IPS DF 6.9 (cell line): Measurements from ENCODE around the gene ORMDL1.

ENCODE experiments used
- DNase-seq: peaks from one replicate; pipeline ENCODE4 v3.0.0-alpha.2; 2013; ENCODE audit warnings: low read depth, low spot score
- H3K27ac ChIP-seq: one replicate; pipeline ENCODE4 v1.5.1; 2013; ENCODE audit warnings: low read length, control low read depth
- H3K27me3 ChIP-seq: 2 replicates; pipeline ENCODE4 v1.6.1; 2013; ENCODE audit warnings: mild to moderate bottlenecking, low read length; ENCODE audit not compliant: control insufficient read depth, insufficient read depth
- H3K36me3 ChIP-seq: 2 replicates; pipeline ENCODE4 v1.6.1; 2013; ENCODE audit warnings: low read length; ENCODE audit not compliant: control insufficient read depth, insufficient read depth
- H3K4me1 ChIP-seq: 2 replicates; pipeline ENCODE4 v1.6.1; 2013; ENCODE audit warnings: low read length; ENCODE audit not compliant: control insufficient read depth, insufficient read depth
- H3K4me3 ChIP-seq: 2 replicates; pipeline ENCODE4 v1.5.1; 2013; ENCODE audit warnings: mild to moderate bottlenecking, low read length
- H3K9me3 ChIP-seq: 2 replicates; pipeline ENCODE4 v1.6.1; 2013; ENCODE audit warnings: low read length, inconsistent platforms; ENCODE audit not compliant: control insufficient read depth, insufficient read depth
- WGBS: extraction: QIAGEN DNeasy Blood & Tissue Kit; methylation state at CpG from one replicate; pipeline ENCODE4 v1.1.7; 2013; ENCODE audit warnings: mixed read lengths, missing lambda C conversion rate; ENCODE audit not compliant: insufficient read length, insufficient coverage; 5-methylcytosine and 5-hydroxymethylcytosine counted together

Gene ORMDL1

GRCh38 chr2:189802396-189802912, 18.3 kb upstream of the ORMDL1 start:
- H3K27ac ChIP-seq, result no peak overlapping the region
- H3K4me3 ChIP-seq, result no peak overlapping the region
- no peak for DNase-seq
- no peaks in the 10 kb centered on the region; the same call in 1 of the 2 replicates for H3K36me3 ChIP-seq
- no peaks in the 10 kb centered on the region for H3K4me1 ChIP-seq
- H3K9me3 ChIP-seq, result no peaks in the 10 kb centered on the region
- H3K27me3 ChIP-seq, result no peaks in the 10 kb centered on the region
- WGBS, result no CpG with 5 or more reads among the region's 2 CpGs

- Histone ChIP-seq H3K27me3 (no peaks in the 10 kb centered on the region), H3K36me3 (no peaks in the 10 kb centered on the region; the same call in 1 of the 2 replicates), H3K4me3 (no peak overlapping the region), H3K27ac (no peak overlapping the region), H3K9me3 (no peaks in the 10 kb centered on the region), H3K4me1 (no peaks in the 10 kb centered on the region)
- DNase-seq, result no peak
- WGBS, result no CpG with 5 or more reads among the region's 2 CpGs
Observed at GRCh38 chr2:189799531-189799930, 15.4 kb upstream of the ORMDL1 start.

- H3K4me3 ChIP-seq, result no peak overlapping the region
- H3K27me3 ChIP-seq, result no peaks in the 10 kb centered on the region
- H3K4me1 ChIP-seq, result no peaks in the 10 kb centered on the region
- no peak overlapping the region for H3K27ac ChIP-seq
- H3K9me3 ChIP-seq, result no peaks in the 10 kb centered on the region
- H3K36me3 ChIP-seq, result no peaks in the 10 kb centered on the region; the same call in 1 of the 2 replicates
- DNase-seq, result no peak
Observed at GRCh38 chr2:189799030-189799331, 14.8 kb upstream of the ORMDL1 start.

- no CpG with 5 or more reads among the region's 4 CpGs for WGBS
- DNase-seq, result no peak
- Histone ChIP-seq H3K4me1 (no peaks in the 10 kb centered on the region), H3K4me3 (no peak overlapping the region), H3K27ac (no peak overlapping the region), H3K27me3 (no peaks in the 10 kb centered on the region), H3K36me3 (no peaks in the 10 kb centered on the region; the same call in 1 of the 2 replicates), H3K9me3 (no peaks in the 10 kb centered on the region)
Observed at GRCh38 chr2:189798312-189799029, 14.3 kb upstream of the ORMDL1 start.

GRCh38 chr2:189797902-189798301, 13.8 kb upstream of the ORMDL1 start:
- Histone ChIP-seq H3K27me3 (no peaks in the 10 kb centered on the region), H3K4me1 (no peaks in the 10 kb centered on the region), H3K9me3 (no peaks in the 10 kb centered on the region), H3K27ac (no peak overlapping the region), H3K4me3 (no peak overlapping the region), H3K36me3 (peaks cover 2% of the 10 kb centered on the region; the same call in 1 of the 2 replicates)
- no CpG with 5 or more reads among the region's 6 CpGs for WGBS
- DNase-seq, result no peak

- Histone ChIP-seq H3K4me3 (no peak overlapping the region), H3K27me3 (no peaks in the 10 kb centered on the region), H3K4me1 (no peaks in the 10 kb centered on the region), H3K36me3 (peaks cover 4% of the 10 kb centered on the region; the same call in 1 of the 2 replicates), H3K9me3 (no peaks in the 10 kb centered on the region), H3K27ac (no peak overlapping the region)
- no CpG with 5 or more reads among the region's 1 CpG for WGBS
- DNase-seq, result no peak
Observed at GRCh38 chr2:189794310-189794709, 10.2 kb upstream of the ORMDL1 start.

- WGBS, result no CpG with 5 or more reads among the region's 12 CpGs
- H3K27ac ChIP-seq, result no peak overlapping the region
- H3K4me3 ChIP-seq, result no peak overlapping the region
- DNase-seq, result no peak
- peaks cover 4% of the 10 kb centered on the region; the same call in 1 of the 2 replicates for H3K36me3 ChIP-seq
- no peaks in the 10 kb centered on the region for H3K9me3 ChIP-seq
- H3K4me1 ChIP-seq, result no peaks in the 10 kb centered on the region
- H3K27me3 ChIP-seq, result no peaks in the 10 kb centered on the region
Observed at GRCh38 chr2:189791338-189792042, 7.4 kb upstream of the ORMDL1 start.

GRCh38 chr2:189783451-189783926, 650 bp downstream of the ORMDL1 start:
- H3K27ac ChIP-seq, result no peak overlapping the region
- H3K27me3 ChIP-seq, result no peaks in the 10 kb centered on the region
- no peaks in the 10 kb centered on the region; the same call in 1 of the 2 replicates for H3K36me3 ChIP-seq
- WGBS, result no CpG with 5 or more reads among the region's 17 CpGs
- H3K4me1 ChIP-seq, result no peaks in the 10 kb centered on the region
- peak overlapping the region; percentile 91; the same call in 1 of the 2 replicates for H3K4me3 ChIP-seq
- H3K9me3 ChIP-seq, result no peaks in the 10 kb centered on the region
- DNase-seq, result no peak

- H3K27me3 ChIP-seq, result no peaks in the 10 kb centered on the region
- DNase-seq, result no peak
- no CpG with 5 or more reads among the region's 4 CpGs for WGBS
- H3K4me1 ChIP-seq, result no peaks in the 10 kb centered on the region
- H3K9me3 ChIP-seq, result no peaks in the 10 kb centered on the region
- H3K36me3 ChIP-seq, result no peaks in the 10 kb centered on the region; the same call in 1 of the 2 replicates
- no peak overlapping the region for H3K27ac ChIP-seq
- no peak overlapping the region for H3K4me3 ChIP-seq
Observed at GRCh38 chr2:189782221-189782671, 1.9 kb downstream of the ORMDL1 start.

GRCh38 chr2:189772212-189772611, 11.9 kb downstream of the ORMDL1 start:
- no peak overlapping the region for H3K27ac ChIP-seq
- DNase-seq, result no peak
- no peaks in the 10 kb centered on the region for H3K4me1 ChIP-seq
- no peaks in the 10 kb centered on the region for H3K9me3 ChIP-seq
- no peaks in the 10 kb centered on the region for H3K27me3 ChIP-seq
- H3K36me3 ChIP-seq, result peaks cover 4% of the 10 kb centered on the region; the same call in 1 of the 2 replicates
- WGBS, result no CpG with 5 or more reads among the region's 1 CpG
- H3K4me3 ChIP-seq, result no peak overlapping the region
